Neural progenitor cell (in vitro differentiated cells): ENCODE data around the gene CD81. TPM values are rescaled to one million over a fixed set of nuclear protein-coding genes. Genes with fewer than 3 reads are reported as not detected.

Experiments used
- DNase-seq: peaks from one replicate; pipeline ENCODE4 v3.0.0-alpha.2; 2016; ENCODE audit warnings: low spot score
- H2AFZ ChIP-seq: fragments of 200-600 bp; sonication (generic); replicated peaks from 2 replicates; pipeline ENCODE4 v1.6.1; 2016; ENCODE audit warnings: antibody characterized with exemption
- H3F3A ChIP-seq: fragments of 200-600 bp; sonication (generic); 2 replicates; pipeline ENCODE4 v1.6.1; 2016; ENCODE audit warnings: antibody characterized with exemption, low read depth
- H3K27ac ChIP-seq: fragments of 200-600 bp; sonication (generic); 2 replicates; pipeline ENCODE4 v1.5.1; 2016; ENCODE audit warnings: mild to moderate bottlenecking
- H3K27me3 ChIP-seq: fragments of 200-600 bp; sonication (generic); 2 replicates; pipeline ENCODE4 v1.6.1; 2016; ENCODE audit warnings: mild to moderate bottlenecking, moderate library complexity
- H3K36me3 ChIP-seq: fragments of 200-600 bp; sonication (generic); 2 replicates; pipeline ENCODE4 v1.5.1; 2016
- H3K4me1 ChIP-seq: fragments of 200-600 bp; sonication (generic); 2 replicates; pipeline ENCODE4 v1.6.1; 2016; ENCODE audit warnings: mixed run types
- H3K4me2 ChIP-seq: fragments of 200-600 bp; sonication (generic); 2 replicates; pipeline ENCODE4 v1.6.1; 2016
- H3K4me3 ChIP-seq: fragments of 200-600 bp; sonication (generic); 2 replicates; pipeline ENCODE4 v1.5.1; 2016
- H3K79me2 ChIP-seq: fragments of 200-600 bp; sonication (generic); 2 replicates; pipeline ENCODE4 v1.6.1; 2016; ENCODE audit warnings: low read depth
- H3K9ac ChIP-seq: fragments of 200-600 bp; sonication (generic); 2 replicates; pipeline ENCODE4 v1.6.1; 2016
- H3K9me3 ChIP-seq: fragments of 200-600 bp; sonication (generic); 2 replicates; pipeline ENCODE4 v1.5.1; 2016; ENCODE audit warnings: low read depth
- H4K20me1 ChIP-seq: fragments of 200-600 bp; sonication (generic); 2 replicates; pipeline ENCODE4 v1.6.1; 2016; ENCODE audit warnings: low read depth
- H3K27ac Mint-ChIP-seq: 3 replicates; pipeline ENCODE4 v1.8.0; 2021; ENCODE audit warnings: mixed read lengths
- H3K27me3 Mint-ChIP-seq: 2 replicates; pipeline ENCODE4 v1.8.0; 2022; ENCODE audit warnings: low read depth, mild to moderate bottlenecking, inconsistent platforms, moderate library complexity, mixed read lengths; ENCODE audit not compliant: insufficient read depth
- H3K36me3 Mint-ChIP-seq: 3 replicates; pipeline ENCODE4 v1.8.0; 2021; ENCODE audit warnings: mixed read lengths
- H3K4me1 Mint-ChIP-seq: 3 replicates; pipeline ENCODE4 v1.8.0; 2021; ENCODE audit warnings: mixed read lengths
- H3K4me3 Mint-ChIP-seq: 3 replicates; pipeline ENCODE4 v1.8.0; 2021; ENCODE audit warnings: mild to moderate bottlenecking, moderate library complexity, mixed read lengths
- H3K9me3 Mint-ChIP-seq: 3 replicates; pipeline ENCODE4 v1.8.0; 2020; ENCODE audit warnings: mixed read lengths
- EZH2 ChIP-seq: fragments of 200-600 bp; sonication (generic); IDR thresholded peaks from 2 replicates; pipeline ENCODE4 v1.6.1; 2017; ENCODE audit warnings: antibody characterized with exemption, mild to moderate bottlenecking, moderate library complexity
- EZH2phosphoT487 ChIP-seq: fragments of 200-600 bp; sonication (generic); IDR thresholded peaks from 2 replicates; pipeline ENCODE4 v1.6.1; 2017; ENCODE audit warnings: antibody characterized with exemption
- total RNA-seq: library from RNA; depleted of rRNA; stranded (reverse); fragments of >200 nt; gene quantifications from 2 replicates; pipeline ENCODE4 v1.2.3, GENCODE V29; 2015; ENCODE audit warnings: low replicate concordance
- TF ChIP-seq, protein P1 (sequence below): fragments of 200-600 bp; sonication (generic); IDR thresholded peaks from 2 replicates; pipeline ENCODE4 v1.5.1; 2017; ENCODE audit warnings: antibody characterized with exemption, mild to moderate bottlenecking

The CD81 gene
- total RNA-seq, 1 donor from 2014 or later, result 87.6 TPM

DNA sequence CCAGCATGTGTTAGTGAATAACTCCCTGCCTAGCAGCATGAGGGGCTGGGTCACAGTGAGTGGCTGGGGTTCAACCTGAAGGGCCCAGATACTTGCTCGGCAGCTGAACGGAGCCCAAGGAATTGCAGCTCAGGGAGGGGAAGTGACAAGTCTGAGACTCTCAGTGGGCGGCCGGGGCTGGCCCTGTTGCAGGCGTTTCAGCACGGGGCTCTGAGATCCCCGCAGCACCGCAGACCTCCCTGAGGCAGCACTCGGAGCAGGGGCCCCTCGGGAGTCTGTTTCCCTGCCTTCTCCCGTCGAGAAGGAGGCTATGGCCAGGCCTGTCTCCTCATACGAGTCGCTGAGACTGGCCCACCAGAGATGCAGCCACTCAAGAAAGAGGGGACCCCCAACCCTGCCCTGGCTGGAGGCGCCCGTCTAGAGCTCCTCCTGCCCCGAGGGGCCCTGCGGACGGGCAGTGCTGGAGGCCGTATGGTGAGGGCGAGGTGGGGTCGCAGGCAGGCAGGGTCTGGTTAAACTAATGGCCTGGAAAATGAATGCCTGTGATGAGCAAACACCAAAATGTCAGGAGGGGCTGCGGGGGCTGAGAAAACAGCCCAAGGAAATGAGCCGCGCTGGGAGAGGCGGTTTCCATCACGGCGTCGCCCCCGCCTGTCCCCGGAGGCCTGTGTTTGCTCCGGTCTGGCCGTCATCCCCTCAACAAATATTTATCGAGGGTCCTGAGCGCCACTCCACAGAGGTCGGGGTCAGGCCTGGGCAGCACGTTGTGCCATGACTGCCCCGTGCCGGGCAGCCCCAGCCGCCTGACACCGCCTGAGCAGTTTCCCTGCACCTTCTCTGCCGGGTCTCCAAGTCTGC lies 32.7 kb downstream of the CD81 start:
- no peaks in the 10 kb centered on the region for H3K79me2 ChIP-seq
- no peak overlapping the region for H3K4me2 ChIP-seq
- H3K27ac Mint-ChIP-seq, result no peak overlapping the region
- H3K36me3 ChIP-seq, result no peaks in the 10 kb centered on the region
- no peak overlapping the region for H3K4me3 ChIP-seq
- no peak overlapping the region for H3K4me3 Mint-ChIP-seq
- peaks cover 7% of the 10 kb centered on the region for H3K27me3 Mint-ChIP-seq
- H3F3A ChIP-seq, result no peaks in the 10 kb centered on the region
- H3K9me3 ChIP-seq, result no peaks in the 10 kb centered on the region
- H3K4me1 ChIP-seq, result no peaks in the 10 kb centered on the region
- no peaks in the 10 kb centered on the region for H3K36me3 Mint-ChIP-seq
- H3K9ac ChIP-seq, result no peak overlapping the region
- TF ChIP-seq EZH2 (no peak), EZH2phosphoT487 (no peak)
- TF ChIP-seq, protein P1, sequence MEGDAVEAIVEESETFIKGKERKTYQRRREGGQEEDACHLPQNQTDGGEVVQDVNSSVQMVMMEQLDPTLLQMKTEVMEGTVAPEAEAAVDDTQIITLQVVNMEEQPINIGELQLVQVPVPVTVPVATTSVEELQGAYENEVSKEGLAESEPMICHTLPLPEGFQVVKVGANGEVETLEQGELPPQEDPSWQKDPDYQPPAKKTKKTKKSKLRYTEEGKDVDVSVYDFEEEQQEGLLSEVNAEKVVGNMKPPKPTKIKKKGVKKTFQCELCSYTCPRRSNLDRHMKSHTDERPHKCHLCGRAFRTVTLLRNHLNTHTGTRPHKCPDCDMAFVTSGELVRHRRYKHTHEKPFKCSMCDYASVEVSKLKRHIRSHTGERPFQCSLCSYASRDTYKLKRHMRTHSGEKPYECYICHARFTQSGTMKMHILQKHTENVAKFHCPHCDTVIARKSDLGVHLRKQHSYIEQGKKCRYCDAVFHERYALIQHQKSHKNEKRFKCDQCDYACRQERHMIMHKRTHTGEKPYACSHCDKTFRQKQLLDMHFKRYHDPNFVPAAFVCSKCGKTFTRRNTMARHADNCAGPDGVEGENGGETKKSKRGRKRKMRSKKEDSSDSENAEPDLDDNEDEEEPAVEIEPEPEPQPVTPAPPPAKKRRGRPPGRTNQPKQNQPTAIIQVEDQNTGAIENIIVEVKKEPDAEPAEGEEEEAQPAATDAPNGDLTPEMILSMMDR, result no peak
- no peaks in the 10 kb centered on the region for H3K9me3 Mint-ChIP-seq
- no peak overlapping the region for H2AFZ ChIP-seq
- no peak for DNase-seq
- no peaks in the 10 kb centered on the region for H3K4me1 Mint-ChIP-seq
- H3K27ac ChIP-seq, result no peak overlapping the region
- H3K27me3 ChIP-seq, result no peaks in the 10 kb centered on the region
- no peaks in the 10 kb centered on the region for H4K20me1 ChIP-seq

DNA sequence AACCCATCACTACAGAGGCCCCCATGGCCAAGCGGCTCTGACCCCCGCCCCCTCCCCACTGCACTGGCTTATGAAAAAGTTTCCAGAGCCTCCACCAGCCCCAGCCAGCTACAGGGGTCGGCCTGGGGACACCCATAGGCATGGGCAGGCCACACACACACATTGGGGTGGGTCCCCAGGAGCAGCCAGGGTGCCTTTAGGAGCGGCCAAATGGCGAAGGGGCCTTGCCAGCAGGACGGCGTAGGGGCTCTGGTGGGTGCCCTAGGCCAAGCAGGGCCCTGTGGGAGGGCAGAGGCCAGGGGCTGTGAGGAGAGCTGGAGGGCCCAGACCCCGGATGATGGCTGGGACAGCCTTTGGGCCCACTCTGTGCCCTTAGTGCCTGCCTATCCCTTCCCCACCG lies 33.5 kb downstream of the CD81 start:
- Histone ChIP-seq H3K27ac (no peak overlapping the region), H3K9ac (no peak overlapping the region), H3K79me2 (no peaks in the 10 kb centered on the region), H3F3A (no peaks in the 10 kb centered on the region), H3K4me1 (no peaks in the 10 kb centered on the region), H4K20me1 (no peaks in the 10 kb centered on the region), H3K4me2 (no peak overlapping the region), H2AFZ (no peak overlapping the region), H3K4me3 (no peak overlapping the region), H3K9me3 (no peaks in the 10 kb centered on the region), H3K36me3 (no peaks in the 10 kb centered on the region), H3K27me3 (no peaks in the 10 kb centered on the region)
- no peak overlapping the region for H3K27ac Mint-ChIP-seq
- H3K4me1 Mint-ChIP-seq, result no peaks in the 10 kb centered on the region
- no peaks in the 10 kb centered on the region for H3K9me3 Mint-ChIP-seq
- H3K36me3 Mint-ChIP-seq, result no peaks in the 10 kb centered on the region
- TF ChIP-seq EZH2phosphoT487, result no peak
- DNase-seq, result no peak
- H3K27me3 Mint-ChIP-seq, result peaks cover 7% of the 10 kb centered on the region
- H3K4me3 Mint-ChIP-seq, result no peak overlapping the region

DNA sequence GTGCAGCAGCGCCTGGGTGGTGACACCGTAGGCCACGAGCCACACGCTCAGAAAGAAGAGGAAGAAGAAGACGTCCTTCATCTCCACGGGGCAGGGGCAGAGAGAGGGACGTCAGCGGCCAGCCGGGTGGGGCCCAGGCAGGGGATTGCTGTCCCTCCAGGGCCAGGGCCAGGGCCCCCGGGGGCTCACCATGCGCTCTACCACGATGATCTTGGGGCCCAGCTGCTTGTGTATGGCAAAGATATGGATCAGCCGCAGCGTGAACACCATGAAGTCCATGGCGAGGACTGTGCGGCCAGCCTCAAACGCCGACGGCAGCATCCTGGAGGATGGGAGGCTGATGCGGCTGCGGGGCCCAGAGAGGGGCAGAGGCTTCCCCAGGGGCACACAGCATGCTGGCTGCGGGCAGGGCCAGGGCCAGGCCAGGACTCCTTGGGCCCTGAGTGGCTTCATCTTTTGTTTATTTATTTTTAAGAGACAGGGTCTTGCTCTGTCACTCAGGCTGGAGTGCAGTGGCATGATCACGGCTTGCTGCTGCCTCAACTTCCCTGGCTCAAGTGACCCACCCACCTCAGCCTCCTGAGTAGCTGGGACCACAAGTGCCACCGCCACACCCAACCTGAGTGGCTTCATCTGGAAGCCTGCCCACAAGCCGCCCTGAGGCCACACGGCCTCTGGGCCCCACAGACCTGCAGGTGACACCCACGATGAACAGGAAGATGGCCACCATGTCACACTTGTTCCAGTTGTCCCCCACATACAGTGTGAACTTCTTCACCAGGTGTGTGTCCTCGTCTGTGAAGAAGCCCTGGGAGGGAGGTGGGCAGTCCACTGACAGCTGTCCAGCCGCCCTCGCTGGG lies 34.6 kb downstream of the CD81 start:
- H4K20me1 ChIP-seq, result no peaks in the 10 kb centered on the region
- H2AFZ ChIP-seq, result no peak overlapping the region
- no peaks in the 10 kb centered on the region for H3F3A ChIP-seq
- Mint-ChIP-seq H3K4me1 (no peaks in the 10 kb centered on the region), H3K9me3 (no peaks in the 10 kb centered on the region), H3K4me3 (no peak overlapping the region), H3K36me3 (no peaks in the 10 kb centered on the region), H3K27ac (no peak overlapping the region), H3K27me3 (peaks cover 5% of the 10 kb centered on the region)
- H3K4me2 ChIP-seq, result no peak overlapping the region
- TF ChIP-seq, protein P1, result no peak
- TF ChIP-seq EZH2, result no peak
- no peak for DNase-seq
- no peaks in the 10 kb centered on the region for H3K27me3 ChIP-seq
- H3K36me3 ChIP-seq, result no peaks in the 10 kb centered on the region
- no peak overlapping the region for H3K9ac ChIP-seq
- H3K27ac ChIP-seq, result no peak overlapping the region
- no peaks in the 10 kb centered on the region for H3K9me3 ChIP-seq
- no peaks in the 10 kb centered on the region for H3K4me1 ChIP-seq
- no peak overlapping the region for H3K4me3 ChIP-seq
- H3K79me2 ChIP-seq, result no peaks in the 10 kb centered on the region
